ENCODE data around the gene SLC22A23.

The SLC22A23 gene

DNA sequence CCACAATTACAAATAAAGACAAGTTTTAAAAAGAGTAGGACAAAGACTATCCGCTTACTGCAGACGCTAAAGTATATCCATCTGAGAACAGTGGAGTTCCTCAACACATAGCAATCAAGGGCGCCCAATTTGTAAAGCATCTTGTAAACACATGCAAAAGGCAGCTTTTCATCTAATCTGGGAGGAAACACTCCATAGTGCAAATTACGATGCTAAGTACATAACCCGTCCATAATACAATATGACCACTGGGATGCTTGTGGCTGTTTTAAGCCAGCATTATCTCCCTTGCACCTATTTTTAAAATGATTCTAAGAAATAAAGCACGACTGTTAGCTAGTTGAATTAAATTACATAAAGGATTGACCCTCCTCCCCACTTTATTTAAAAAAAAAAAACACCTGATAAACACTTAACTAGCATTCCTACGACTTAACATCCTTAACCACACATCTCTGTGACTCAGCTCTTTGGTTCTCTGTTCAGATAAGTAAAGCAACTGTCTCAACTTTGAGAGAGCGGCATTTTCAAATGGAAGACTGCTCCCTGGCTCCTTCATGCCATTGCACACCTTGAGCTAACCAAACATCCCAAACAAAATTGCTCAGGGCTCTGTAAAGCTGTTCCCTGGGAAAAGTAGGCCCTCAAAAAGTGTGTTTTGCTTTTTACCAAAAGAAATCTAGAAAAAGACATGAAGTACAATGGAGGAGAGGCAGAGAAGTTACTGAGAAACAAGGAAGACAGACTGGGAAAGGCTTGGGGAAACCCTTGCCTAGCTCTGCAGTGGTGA, 14.2 kb downstream of the SLC22A23 start:
- no peak for DNase-seq

DNA sequence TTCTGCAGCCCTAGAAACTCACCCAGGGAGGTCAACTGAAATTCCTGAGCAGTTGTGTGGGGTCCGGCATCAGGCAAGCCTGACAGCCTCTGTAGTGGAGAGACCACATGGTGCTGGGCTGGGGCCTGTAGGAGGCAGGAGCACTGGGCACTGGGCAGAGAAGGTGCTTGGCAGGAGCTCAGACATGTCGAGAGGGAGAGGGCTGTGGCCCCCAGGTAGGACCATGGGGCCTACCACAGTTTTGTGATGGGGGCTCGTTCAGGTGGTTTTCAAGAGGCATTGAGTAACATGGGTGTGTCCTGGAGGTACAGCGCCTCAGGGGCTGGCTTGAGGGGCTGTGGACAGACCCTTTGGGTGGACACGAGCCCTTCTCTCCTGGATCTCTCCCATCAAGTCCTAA, 15.9 kb downstream of the SLC22A23 start:
- DNase-seq = no peak

DNA sequence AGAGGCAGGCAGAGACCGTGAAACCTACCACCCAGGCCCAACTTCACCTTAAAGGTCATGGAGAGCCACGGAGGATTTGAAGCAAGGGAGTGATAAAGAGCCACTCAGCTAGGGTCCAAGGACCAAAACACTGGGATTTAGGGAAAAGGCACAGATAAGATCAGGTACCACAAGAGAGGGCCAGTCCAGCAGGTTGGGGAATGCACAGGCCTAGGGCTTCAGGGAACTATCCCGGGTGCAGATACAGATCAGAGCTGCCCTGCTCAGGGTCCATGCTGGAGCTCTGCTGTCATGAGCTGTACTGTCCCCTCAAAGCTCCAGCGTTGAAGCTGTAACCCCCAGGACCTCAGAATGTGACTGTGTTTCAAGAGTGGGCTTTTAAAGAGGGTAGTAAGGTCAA, 16.9 kb downstream of the SLC22A23 start:
- no peak for DNase-seq

DNA sequence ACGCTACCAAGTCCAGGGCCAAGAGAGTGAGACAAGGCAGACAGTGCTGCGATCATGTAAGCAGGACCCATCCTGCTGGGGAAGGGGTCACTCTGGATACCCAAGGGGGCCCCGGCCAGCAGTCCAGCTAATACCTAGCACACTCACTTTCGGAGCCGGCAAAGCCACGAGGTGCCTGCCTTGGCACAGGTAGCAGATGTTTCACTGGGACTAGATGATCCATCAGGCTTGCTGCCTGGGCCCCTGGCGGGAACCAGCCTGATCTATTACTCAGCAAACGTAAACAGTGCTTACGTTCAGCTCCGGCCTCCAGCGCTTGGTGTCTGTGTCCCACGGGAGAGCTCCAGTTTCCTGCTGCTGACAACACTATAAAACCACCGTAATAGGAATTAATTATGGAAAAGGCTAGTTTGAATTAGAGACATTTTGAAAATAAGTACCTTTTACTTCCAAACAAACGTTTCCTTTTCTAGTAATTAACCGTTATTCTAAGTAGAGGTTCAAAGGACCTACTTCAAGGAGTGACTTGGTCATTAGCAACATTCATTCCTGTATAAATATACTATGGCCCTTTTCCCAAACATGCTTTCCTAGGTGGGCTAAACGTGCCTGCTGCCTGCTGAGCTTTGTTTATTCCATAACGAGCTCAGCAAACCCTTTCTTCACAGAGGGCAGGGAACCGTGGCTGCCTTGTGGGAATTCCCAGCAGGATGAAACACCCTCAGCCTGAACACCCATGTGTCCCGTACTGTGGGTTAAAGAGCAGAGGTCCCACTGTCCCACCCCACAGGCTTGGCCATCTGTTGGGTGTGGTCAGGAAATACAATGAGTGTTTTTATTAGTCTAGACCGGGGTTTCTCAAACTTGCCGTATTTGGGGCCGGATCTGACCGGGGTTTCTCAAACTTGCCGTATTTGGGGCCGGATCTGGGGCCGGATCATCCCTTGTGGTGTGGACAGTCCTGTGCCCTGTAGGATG, 18.4 kb downstream of the SLC22A23 start:
- DNase-seq = peak; percentile 39

DNA sequence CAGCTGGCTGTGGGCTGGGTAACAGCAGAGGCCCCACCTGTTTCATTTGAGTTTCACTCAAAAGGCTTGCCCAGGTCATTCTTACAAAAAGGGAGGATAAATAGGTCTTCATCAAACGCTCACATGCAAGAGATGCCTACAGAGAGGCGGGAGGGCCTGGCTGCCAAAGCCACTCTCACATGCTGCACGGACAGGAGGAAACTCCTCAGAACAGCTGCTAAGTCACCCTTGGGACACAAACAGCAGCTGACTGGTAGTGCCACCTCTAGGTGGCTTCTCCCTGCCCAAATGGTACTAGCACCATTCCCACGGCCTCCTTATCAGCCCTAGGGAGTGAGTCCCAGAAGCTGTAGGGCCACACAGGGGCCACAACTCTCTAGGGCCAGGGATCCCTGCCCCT, 23.8 kb downstream of the SLC22A23 start:
- no peak for DNase-seq

DNA sequence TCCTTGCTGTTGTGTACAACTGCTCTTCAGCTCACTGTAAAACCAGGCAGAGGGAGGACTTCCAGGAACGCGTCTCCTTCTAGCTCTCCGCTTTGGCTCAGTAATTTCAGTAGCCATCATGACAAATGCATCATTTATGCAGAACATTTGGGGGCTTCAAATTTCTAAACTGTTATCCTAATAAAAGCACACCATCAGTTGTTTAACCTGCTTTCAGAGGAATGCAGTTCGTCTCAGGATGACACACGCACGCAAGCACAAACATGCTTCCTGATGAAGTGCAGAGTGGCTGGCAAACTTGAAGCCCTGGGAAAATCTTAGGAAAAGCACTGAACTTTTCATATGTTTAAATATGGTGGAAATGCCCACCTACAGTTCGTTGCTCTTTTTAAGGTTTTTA, 24.4 kb downstream of the SLC22A23 start:
- DNase-seq = no peak

DNA sequence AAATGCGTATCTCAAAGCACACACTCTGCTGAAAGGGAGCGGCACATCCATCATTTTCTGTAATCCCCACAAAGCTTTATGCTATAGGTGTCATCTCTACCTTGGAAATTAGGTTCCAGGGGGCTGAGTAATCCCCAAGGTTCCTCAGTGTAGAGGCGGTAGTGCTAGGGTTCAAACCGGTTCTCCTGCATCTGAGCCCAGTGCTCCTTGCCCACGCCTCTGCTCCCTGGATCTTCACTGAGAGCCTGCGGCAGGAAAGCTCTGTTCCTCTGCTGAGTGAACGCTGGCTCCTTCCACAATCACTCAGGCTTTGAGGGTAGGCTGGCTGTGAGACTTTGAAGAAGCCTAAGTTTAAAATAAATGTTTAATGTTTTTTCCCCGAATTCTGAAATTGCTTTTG, 24.9 kb downstream of the SLC22A23 start:
- no peak for DNase-seq

DNA sequence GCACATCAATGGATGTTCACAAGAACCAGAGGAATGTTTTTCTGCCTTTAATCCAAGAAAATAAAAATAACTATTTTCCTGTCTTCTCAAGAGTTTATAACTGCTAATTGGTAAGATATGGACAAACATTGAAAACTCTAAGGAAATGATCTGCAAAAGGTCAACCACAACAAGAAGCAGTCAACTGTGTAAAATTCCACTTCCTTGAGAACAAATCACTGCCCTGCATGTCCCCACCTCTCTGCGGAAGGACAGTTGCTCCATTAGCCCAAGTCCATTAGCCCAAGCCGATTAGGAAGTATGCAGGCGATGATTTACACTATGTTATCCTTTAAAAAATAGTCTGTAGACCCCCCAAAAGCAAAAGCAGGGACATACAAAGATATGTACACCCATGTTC, 27.6 kb downstream of the SLC22A23 start:
- DNase-seq = no peak

DNA sequence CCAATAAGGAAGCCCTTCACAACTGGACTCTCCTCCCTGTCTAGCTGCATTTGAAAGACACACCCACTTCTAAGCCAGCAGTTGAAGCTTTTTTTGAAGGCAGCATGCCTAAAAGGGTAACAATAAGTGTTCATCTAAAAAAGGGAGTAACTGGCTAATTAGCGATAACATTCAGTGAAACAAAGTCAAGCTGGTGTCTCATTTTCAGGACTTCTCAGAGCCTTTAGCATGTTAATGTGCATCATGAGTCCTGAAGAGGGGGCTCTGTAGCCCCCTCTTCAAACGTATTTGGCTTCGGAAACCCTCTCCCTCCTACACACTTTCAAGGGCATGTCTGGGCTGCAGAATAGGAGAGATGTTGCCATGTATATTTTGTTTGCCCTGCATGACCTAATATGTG, 28.1 kb downstream of the SLC22A23 start:
- DNase-seq = no peak

DNA sequence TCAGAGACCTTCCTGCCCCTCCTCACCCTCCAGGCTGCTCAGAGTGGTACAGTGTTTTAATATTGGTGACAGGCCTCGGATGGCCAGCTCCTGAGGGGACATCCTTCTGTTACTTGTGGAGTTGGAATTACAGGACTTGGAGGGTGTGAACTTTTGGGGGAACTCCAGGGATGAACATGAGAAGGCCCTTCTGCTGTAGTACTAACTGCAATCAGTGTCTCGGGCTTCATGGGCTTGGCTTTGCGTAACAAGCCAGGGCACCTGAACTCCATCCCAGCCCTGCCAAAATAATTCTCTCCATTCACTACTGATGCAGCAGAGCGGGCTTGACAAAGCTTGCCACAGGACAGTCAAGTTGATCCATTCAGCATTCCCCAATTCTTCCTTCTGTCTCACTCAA, 28.6 kb downstream of the SLC22A23 start:
- no peak for DNase-seq

DNA sequence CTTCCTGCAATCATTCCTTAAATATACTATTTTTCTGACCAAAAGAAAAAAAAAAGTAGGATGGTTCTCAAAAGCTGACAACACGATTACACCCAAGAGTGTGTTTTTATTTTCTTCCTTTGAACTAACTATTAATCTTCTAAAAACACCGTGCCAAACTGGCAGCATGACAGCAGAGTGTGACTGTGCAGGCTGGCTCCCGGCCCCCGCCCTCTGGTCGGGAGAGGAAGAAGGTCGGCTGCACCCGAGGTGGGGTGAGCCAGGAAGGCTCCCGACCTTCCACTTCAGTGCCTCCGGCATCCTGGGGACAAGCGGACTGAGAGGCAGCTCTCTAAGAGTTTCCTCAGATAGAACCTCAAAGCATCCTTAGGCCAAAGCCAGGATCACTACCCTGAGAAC, 29.2 kb downstream of the SLC22A23 start:
- no peak for DNase-seq

DNA sequence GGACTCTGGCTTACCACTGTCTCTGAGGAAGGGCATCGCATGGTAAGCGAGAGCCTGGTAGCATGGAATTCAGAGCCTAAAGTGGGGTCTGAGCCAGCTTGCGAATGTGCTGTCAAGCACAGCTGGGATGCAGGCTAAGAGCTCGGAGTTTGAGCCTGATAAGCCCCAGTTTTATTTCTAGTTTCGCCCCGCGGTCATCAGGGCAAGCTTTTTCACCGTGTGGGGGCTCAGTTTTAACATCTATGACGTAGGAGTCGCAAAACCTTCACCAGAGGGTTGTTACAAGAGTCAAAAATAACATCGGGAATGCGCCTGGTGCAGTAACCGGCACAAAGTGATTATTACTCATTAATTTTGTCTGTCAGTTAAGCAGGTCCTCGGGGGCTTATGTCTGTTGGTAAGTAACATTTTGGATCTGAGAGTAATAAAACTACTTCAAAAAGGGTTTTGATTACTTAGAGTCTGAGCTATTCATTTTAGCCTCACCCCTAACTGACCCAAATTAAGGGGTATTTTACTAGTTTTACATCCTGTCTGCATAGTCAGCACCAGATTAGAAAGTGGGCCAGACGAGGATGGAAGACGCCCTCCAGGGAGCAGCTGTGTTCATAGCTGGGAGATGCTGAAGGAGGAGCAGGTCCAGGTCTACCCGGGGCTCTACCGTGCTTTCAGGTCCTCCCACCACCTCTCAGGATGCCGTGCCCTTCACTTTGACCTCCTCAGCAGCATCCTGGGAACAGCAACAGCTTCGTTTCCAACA, 29.7 kb downstream of the SLC22A23 start:
- DNase-seq = no peak

DNA sequence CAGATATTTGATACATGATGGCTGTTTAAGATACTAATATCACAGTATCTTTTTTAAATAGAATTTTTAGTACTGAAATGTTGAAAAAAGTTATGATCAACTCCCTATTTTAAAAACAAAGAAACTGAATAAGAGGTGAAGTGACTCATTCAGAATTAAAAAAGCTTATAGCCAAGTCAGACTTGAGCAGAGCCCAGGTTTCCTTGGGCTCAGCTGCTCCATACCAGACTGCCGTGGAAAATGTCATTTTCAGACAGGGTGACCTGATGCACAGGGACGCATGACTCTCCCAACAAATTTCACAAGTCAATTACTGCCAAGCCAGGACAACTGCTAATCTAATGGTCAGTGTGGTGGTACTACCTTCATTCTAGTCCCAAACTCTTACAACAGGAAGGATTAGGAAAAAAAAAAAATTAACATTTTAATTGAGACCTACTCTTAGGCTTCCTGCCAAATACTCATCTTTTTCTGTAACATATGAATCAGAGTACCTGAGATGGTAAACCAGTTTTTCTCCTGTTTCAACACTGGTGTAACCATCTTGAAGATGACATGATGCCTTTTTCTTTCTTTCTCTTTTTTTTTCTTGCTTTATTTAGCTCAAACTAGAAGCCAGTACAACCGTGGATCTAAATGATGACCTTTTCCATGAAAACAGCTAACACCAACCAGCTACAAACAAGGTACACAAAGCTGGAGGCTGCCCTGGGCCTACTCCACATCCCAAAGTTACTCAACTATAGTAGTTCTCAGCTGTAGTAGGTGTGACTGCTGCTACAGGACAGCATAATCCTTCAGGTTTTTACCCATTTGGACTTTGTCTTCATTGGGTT, 30.5 kb downstream of the SLC22A23 start:
- no peak for DNase-seq

DNA sequence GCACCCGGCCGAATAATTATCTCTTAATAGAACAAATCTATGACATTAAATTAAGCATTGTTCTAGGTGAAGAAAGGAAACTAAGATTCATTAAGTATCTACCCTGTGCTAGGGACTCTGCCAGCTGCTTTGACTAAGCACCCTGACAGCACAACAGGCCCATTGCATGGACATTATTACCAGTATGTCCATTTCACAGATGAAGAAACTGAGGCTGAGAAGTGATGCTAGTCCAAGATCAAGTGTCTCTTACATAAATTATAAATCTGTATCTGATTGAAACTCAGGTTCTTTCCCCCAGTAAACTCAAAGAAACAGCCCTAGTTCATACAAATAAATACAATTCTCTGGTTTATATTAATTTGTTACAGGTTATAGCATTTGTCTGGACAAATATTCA, 31.3 kb downstream of the SLC22A23 start:
- no peak for DNase-seq

DNA sequence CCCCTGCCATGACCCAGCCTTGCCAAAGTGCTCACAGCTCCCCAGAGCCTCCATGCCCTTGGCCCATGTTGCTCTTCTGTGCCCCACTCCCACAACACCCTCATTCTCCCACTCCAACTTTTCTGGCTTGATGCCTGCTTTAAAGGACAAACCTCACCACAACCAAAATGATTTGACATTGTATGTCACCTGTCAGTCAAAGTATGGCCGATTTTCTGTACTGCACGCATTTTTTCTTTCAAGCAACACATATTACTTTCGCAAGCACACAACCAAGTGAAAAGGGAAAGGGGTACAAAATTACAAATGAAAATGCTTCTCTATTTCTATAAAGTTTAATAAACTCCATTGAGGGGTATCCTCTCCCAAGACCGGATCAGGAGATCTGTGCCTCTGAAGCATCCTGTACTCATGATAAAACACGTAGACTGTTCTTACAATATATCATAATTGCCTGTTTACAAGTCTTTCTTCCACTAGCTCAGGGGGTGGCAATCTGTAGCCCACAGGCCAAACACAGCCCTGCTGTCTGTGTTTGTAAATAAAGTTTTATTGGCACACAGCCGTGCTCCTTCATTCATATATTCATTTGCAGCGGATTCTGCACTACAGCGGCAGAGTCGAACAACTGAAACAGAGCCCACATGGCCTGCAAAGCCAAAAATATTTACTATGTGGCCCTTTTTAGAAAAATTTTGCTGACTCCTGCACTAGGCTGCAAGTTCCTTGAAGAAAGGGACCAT, 32.5 kb downstream of the SLC22A23 start:
- DNase-seq = no peak

DNA sequence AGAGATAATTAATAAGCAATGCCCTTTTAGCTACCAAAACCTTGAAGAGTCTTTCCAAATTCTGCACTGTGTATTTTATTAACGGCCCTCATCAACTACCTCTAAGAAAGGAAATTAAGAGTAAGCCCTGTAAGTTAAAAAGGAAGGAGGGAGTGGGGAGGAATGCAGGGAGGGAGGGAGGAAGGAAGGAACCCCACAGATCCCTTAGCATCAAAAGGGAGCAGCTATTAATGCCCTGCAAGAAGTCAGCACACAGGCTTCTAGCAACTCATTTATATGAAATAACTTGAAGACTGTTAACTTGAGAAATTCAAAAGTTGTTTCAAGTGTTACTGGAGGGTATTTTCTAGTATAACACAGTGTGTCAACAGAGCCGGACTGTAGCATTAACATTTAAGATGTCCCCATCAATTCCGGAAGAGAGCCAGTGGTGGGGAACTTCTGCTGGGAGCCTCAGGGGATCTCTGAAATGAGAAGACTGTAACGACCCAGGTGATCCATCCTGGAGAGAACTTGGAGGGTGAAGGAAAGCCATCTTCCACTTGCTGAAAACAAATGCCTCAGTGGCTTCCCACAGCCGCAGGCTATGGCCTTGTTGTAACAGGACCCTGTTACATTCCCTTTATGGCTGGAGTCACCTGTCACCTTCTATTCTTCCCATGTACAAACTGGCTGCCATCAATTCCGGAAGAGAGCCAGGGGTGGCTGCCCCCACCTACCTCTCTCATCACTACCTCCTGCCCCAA, 33.2 kb downstream of the SLC22A23 start:
- DNase-seq = no peak

DNA sequence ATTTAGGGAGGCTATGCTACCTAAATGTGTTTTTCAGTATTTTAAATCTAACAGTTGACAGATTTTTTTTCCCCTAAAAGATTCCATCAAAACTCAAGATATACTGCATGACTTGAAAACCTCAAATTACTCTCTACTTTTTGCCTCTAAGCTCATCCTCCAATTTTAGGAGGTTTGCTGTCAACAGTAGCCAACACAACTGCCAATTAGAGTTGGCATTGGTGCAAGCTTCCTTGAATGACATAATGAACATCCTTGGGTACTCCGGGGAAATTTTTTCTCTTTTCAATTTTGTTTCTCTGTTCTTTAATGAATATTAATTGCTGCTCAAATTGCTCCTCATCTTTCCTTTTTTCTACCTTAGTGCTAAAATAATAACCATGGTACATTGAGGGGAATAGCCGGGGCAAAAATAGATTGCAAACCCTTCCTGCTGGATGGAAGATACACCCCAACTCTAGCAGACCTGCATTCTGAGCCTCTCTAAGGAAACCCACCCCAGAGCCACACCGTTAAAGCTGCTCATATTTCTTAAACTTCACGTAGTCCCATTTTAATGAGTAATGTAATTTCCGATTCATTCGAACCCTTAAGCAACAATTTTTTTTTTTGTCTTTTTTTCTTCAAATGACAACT, 34.3 kb downstream of the SLC22A23 start:
- no peak for DNase-seq

DNA sequence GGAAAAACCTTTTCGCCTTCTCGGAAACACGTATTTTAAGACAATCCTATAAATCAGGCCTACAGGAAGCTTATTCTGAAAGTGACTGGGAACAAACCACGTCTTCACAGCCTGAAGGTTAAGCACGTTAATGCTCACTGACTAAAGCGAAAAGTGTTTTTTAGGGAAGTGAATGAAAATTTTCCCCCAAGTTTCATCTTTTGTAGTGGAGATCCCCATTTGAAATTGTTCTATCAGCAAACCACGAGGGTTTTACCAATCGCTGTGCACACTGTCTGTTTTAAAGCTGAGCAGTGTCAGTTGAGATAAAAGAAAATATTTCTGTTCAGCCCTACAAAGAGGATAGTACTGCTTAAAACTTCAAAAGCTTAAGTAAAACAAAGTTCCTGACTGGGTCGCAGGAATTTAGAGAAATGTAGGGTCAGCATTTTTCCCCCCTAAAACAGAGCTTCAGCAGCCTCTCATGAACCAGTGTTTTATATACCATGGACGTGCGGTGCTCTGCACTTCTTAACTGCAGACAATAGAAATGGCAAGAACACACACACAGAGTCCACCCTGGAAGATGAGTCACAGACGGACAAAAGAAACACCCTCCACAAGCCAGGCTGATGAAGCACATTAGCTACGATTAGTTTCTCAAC, 34.9 kb downstream of the SLC22A23 start:
- no peak for DNase-seq

DNA sequence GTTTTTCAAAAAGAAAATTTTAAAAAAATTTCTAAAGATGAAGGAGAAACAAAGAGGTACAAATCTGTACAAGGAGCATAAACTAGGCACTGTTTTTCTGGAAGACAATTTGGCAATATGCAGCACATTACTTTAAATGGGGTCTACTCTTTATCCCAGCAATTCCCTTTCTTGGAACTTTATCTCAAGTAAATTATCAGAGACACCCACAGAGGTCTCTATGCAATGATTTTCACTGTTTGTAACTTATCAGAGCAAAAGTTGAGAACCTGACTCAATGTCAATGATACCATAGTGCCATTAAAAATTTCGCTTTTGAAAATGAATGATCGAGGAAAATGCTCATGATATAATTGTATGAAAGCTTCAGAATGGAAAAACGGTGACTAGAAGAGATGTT, 35.7 kb downstream of the SLC22A23 start:
- no peak for DNase-seq
